BLaER1 treated with 17β-estradiol and CSF1 and Interleukin-3, amounts not matched to agents 10 nM and 100 nM (cell line): ENCODE measurements around the gene ZNF267.

Experiments
- H3K27ac ChIP-seq, 11 experiments: shearing (Covaris generic); formaldehyde crosslinking; 2 replicates each; pipeline ENCODE4 v1.8.1; 2022
- H3K27me3 ChIP-seq, 11 experiments: shearing (Covaris generic); formaldehyde crosslinking; 2 replicates each; pipeline ENCODE4 v1.8.1; 2022
- H3K36me3 ChIP-seq, 11 experiments: shearing (Covaris generic); formaldehyde crosslinking; 2 replicates each; pipeline ENCODE4 v1.8.1; 2022
- H3K4me1 ChIP-seq, 10 experiments: shearing (Covaris generic); formaldehyde crosslinking; 2 replicates each; pipeline ENCODE4 v1.8.1; 2022
- H3K4me2 ChIP-seq, 11 experiments: shearing (Covaris generic); formaldehyde crosslinking; 2 replicates each; pipeline ENCODE4 v1.8.1; 2022
- H3K4me3 ChIP-seq, 10 experiments: shearing (Covaris generic); formaldehyde crosslinking; 2 replicates each; pipeline ENCODE4 v1.8.1; 2022
- H3K9ac ChIP-seq, 11 experiments: shearing (Covaris generic); formaldehyde crosslinking; 2 replicates each; pipeline ENCODE4 v1.8.1; 2022
- H3K9me3 ChIP-seq, 11 experiments: shearing (Covaris generic); formaldehyde crosslinking; replicated peaks in 1 of 11; 2 replicates each; pipeline ENCODE4 v1.8.1; 2022
- H4K20me1 ChIP-seq, 11 experiments: shearing (Covaris generic); formaldehyde crosslinking; 2 replicates each; pipeline ENCODE4 v1.8.1; 2022
- Cebpa-rat ChIP-seq, 11 experiments: shearing (Covaris generic); IDR thresholded peaks; 2 replicates each; pipeline ENCODE4 v1.8.1; 2022

Gene ZNF267

GRCh38 chr16:31868164-31868563, 5.4 kb upstream of the ZNF267 start:
- Histone ChIP-seq H3K36me3 (no peaks in the 10 kb centered on the region), H3K9ac (peak overlapping the region in 1 of 11 experiments; percentile 89; a peak in 3 of 22 replicates), H3K4me2 (peak overlapping the region in 6 of 11 experiments; percentile 84 to 96 (median 91); a peak in 8 of 22 replicates), H4K20me1 (no peaks in the 10 kb centered on the region), H3K9me3 (peaks cover 0 to 12% (median 0%) of the 10 kb centered on the region in 11 experiments; a peak in 1 of 22 replicates), H3K4me3 (no peak overlapping the region), H3K4me1 (peaks cover 30 to 61% (median 39%) of the 10 kb centered on the region in 10 experiments), H3K27me3 (no peaks in the 10 kb centered on the region), H3K27ac (no peak overlapping the region)
- no peak for TF ChIP-seq Cebpa-rat (IDR thresholded peaks at IDR 0.05)

GRCh38 chr16:31868691-31869167, 4.9 kb upstream of the ZNF267 start:
- Histone ChIP-seq H3K36me3 (no peaks in the 10 kb centered on the region), H3K4me2 (peak overlapping the region; percentile 84 to 99 (median 91)), H3K9ac (peak overlapping the region; percentile 71 to 93 (median 83)), H3K4me3 (peak overlapping the region; percentile 27 to 61 (median 44); a peak in 19 of 20 replicates), H3K4me1 (peaks cover 33 to 63% (median 41%) of the 10 kb centered on the region in 10 experiments), H3K27ac (peak overlapping the region; percentile 78 to 99 (median 98); a peak in 21 of 22 replicates), H3K27me3 (no peaks in the 10 kb centered on the region), H3K9me3 (peaks cover 0 to 13% (median 0%) of the 10 kb centered on the region in 11 experiments; a peak in 1 of 22 replicates), H4K20me1 (no peaks in the 10 kb centered on the region)
- no peak for TF ChIP-seq Cebpa-rat (IDR thresholded peaks at IDR 0.05)

GRCh38 chr16:31869511-31870201, 4.0 kb upstream of the ZNF267 start:
- Histone ChIP-seq H3K27me3 (no peaks in the 10 kb centered on the region), H3K9me3 (peaks cover 0 to 13% (median 0%) of the 10 kb centered on the region in 11 experiments; a peak in 1 of 22 replicates), H3K4me2 (peak overlapping the region; percentile 85 to 99 (median 94)), H4K20me1 (peaks cover 0 to 9% (median 2%) of the 10 kb centered on the region in 11 experiments; a peak in 15 of 22 replicates), H3K36me3 (no peaks in the 10 kb centered on the region; a peak in 1 of 22 replicates), H3K27ac (peak overlapping the region; percentile 84 to 99 (median 98)), H3K4me3 (peak overlapping the region; percentile 37 to 63 (median 50); a peak in 19 of 20 replicates), H3K9ac (peak overlapping the region; percentile 71 to 93 (median 86)), H3K4me1 (peaks cover 33 to 57% (median 41%) of the 10 kb centered on the region in 10 experiments)
- TF ChIP-seq Cebpa-rat (IDR thresholded peaks at IDR 0.05) = no peak

GRCh38 chr16:31870809-31871208, 2.8 kb upstream of the ZNF267 start:
- H3K27ac ChIP-seq = peak overlapping the region; percentile 84 to 99 (median 98); a peak in 21 of 22 replicates

GRCh38 chr16:31871510-31871909, 2.1 kb upstream of the ZNF267 start:
- H3K4me3 ChIP-seq = no peak overlapping the region
- H4K20me1 ChIP-seq = peaks cover 15 to 27% (median 20%) of the 10 kb centered on the region in 11 experiments; a peak in 20 of 22 replicates
- H3K27ac ChIP-seq = peak overlapping the region in 6 of 11 experiments; percentile 34 to 99 (median 98); a peak in 9 of 22 replicates
- H3K4me2 ChIP-seq = peak overlapping the region in 5 of 11 experiments; percentile 88 to 99 (median 96); a peak in 9 of 22 replicates
- peak overlapping the region in 1 of 11 experiments; percentile 33; a peak in 1 of 22 replicates for H3K9ac ChIP-seq
- H3K9me3 ChIP-seq = peaks cover 0 to 27% (median 10%) of the 10 kb centered on the region in 11 experiments; a peak in 18 of 22 replicates
- H3K36me3 ChIP-seq = peaks cover 6 to 16% (median 14%) of the 10 kb centered on the region in 11 experiments
- H3K4me1 ChIP-seq = peaks cover 47 to 64% (median 53%) of the 10 kb centered on the region in 10 experiments
- no peak for TF ChIP-seq Cebpa-rat (IDR thresholded peaks at IDR 0.05)
- H3K27me3 ChIP-seq = no peaks in the 10 kb centered on the region

More at GRCh38 chr16:31870809-31871208, 2.8 kb upstream of the ZNF267 start:
- no peaks in the 10 kb centered on the region for H3K27me3 ChIP-seq
- no peak overlapping the region; a peak in 1 of 20 replicates for H3K4me3 ChIP-seq
- no peak for TF ChIP-seq Cebpa-rat (IDR thresholded peaks at IDR 0.05)
- H3K9me3 ChIP-seq = peaks cover 0 to 20% (median 3%) of the 10 kb centered on the region in 11 experiments; a peak in 10 of 22 replicates
- peaks cover 43 to 57% (median 46%) of the 10 kb centered on the region in 10 experiments for H3K4me1 ChIP-seq
- H3K36me3 ChIP-seq = peaks cover 0 to 9% (median 7%) of the 10 kb centered on the region in 11 experiments; a peak in 15 of 22 replicates
- peak overlapping the region; percentile 66 to 99 (median 91); a peak in 21 of 22 replicates for H3K4me2 ChIP-seq
- peak overlapping the region in 8 of 11 experiments; percentile 1 to 93 (median 89); a peak in 10 of 22 replicates for H3K9ac ChIP-seq
- H4K20me1 ChIP-seq = peaks cover 9 to 20% (median 13%) of the 10 kb centered on the region in 11 experiments; a peak in 20 of 22 replicates

- Histone ChIP-seq H3K4me2 (peak overlapping the region in 4 of 11 experiments; percentile 73 to 99 (median 92); a peak in 8 of 22 replicates), H3K36me3 (peaks cover 13 to 23% (median 21%) of the 10 kb centered on the region in 11 experiments), H3K9me3 (peaks cover 0 to 32% (median 16%) of the 10 kb centered on the region in 11 experiments; a peak in 18 of 22 replicates), H4K20me1 (peaks cover 22 to 34% (median 27%) of the 10 kb centered on the region in 11 experiments; a peak in 20 of 22 replicates), H3K4me3 (no peak overlapping the region), H3K27ac (peak overlapping the region in 8 of 11 experiments; percentile 29 to 99 (median 98); a peak in 9 of 22 replicates), H3K4me1 (peaks cover 54 to 71% (median 59%) of the 10 kb centered on the region in 10 experiments), H3K27me3 (no peaks in the 10 kb centered on the region), H3K9ac (peak overlapping the region in 1 of 11 experiments; percentile 33; a peak in 2 of 22 replicates)
- TF ChIP-seq Cebpa-rat (IDR thresholded peaks at IDR 0.05) = no peak
Measured at GRCh38 chr16:31872201-31872600, 1.4 kb upstream of the ZNF267 start.

GRCh38 chr16:31874366-31875111, 932 bp downstream of the ZNF267 start:
- no peak for TF ChIP-seq Cebpa-rat (IDR thresholded peaks at IDR 0.05)
- Histone ChIP-seq H3K4me1 (peaks cover 47 to 78% (median 62%) of the 10 kb centered on the region in 10 experiments), H3K4me3 (peak overlapping the region; percentile 85 to 99 (median 96)), H3K27ac (peak overlapping the region; percentile 94 to 100 (median 98)), H3K4me2 (peak overlapping the region; percentile 82 to 99 (median 96)), H3K9me3 (peaks cover under 1 to 50% (median 40%) of the 10 kb centered on the region in 11 experiments; a peak in 21 of 22 replicates), H3K9ac (peak overlapping the region; percentile 93 to 100 (median 99)), H3K36me3 (peaks cover 36 to 46% (median 43%) of the 10 kb centered on the region in 11 experiments), H4K20me1 (peaks cover 38 to 55% (median 48%) of the 10 kb centered on the region in 11 experiments; a peak in 21 of 22 replicates), H3K27me3 (no peaks in the 10 kb centered on the region)
